Vagina (tissue), 2 donors: Measurements from ENCODE around the gene SAE1.

Experiments used
- CTCF ChIP-seq, 3 experiments: fragments of 450-650 bp in 2 of 3; fragments of 200-600 bp in 1 of 3; sonication (generic) in 1 of 3; IDR thresholded peaks; one replicate each; pipeline ENCODE4 v1.5.1; 2017 to 2019; ENCODE audit warnings: antibody characterized with exemption in 3 of 3, mild to moderate bottlenecking in 2 of 3, moderate library complexity in 2 of 3
- POLR2A ChIP-seq, 2 donors: fragments of 450-650 bp; IDR thresholded peaks; one replicate each; pipeline ENCODE4 v1.6.1; 2017; ENCODE audit warnings: antibody characterized with exemption in 2 of 2, mild to moderate bottlenecking in 2 of 2, moderate library complexity in 2 of 2

- no peak for TF ChIP-seq CTCF (IDR thresholded peaks at IDR 0.05)
- TF ChIP-seq POLR2A (IDR thresholded peaks at IDR 0.05): no peak
These were observed 122.8 kb downstream of the SAE1 start for GRCh38 chr19:47253467-47253881.
